NB4 (cell line): ENCODE results near the gene GGT5.

Experiments
- DNase-seq: peaks from one replicate; pipeline ENCODE4 v3.0.0; 2010; ENCODE audit warnings: low read depth
- H3K4me3 ChIP-seq: one replicate; pipeline ENCODE4 v1.5.1; 2011; ENCODE audit warnings: mild to moderate bottlenecking, low read depth, low read length, moderate library complexity
- CTCF ChIP-seq: IDR thresholded peaks from one replicate; pipeline ENCODE4 v1.5.1; 2012; ENCODE audit warnings: low read depth, low read length
- MAX ChIP-seq: IDR thresholded peaks from 2 replicates; pipeline ENCODE4 v1.6.1; 2011; ENCODE audit warnings: low read depth, low read length
- MYC ChIP-seq: IDR thresholded peaks from 2 replicates; pipeline ENCODE4 v1.6.1; 2011; ENCODE audit warnings: low read depth, low read length
- POLR2A ChIP-seq: IDR thresholded peaks from 2 replicates; pipeline ENCODE4 v1.6.1; 2011; ENCODE audit warnings: mild to moderate bottlenecking; ENCODE audit not compliant: insufficient read length; ENCODE audit errors: extremely low read depth

GGT5 gene

GRCh38 chr22:24209687-24210086, 35.2 kb downstream of the GGT5 start:
- TF ChIP-seq MAX (no peak), MYC (no peak), POLR2A (no peak), CTCF (no peak)
- no peak for DNase-seq
- H3K4me3 ChIP-seq = no peak overlapping the region

DNA sequence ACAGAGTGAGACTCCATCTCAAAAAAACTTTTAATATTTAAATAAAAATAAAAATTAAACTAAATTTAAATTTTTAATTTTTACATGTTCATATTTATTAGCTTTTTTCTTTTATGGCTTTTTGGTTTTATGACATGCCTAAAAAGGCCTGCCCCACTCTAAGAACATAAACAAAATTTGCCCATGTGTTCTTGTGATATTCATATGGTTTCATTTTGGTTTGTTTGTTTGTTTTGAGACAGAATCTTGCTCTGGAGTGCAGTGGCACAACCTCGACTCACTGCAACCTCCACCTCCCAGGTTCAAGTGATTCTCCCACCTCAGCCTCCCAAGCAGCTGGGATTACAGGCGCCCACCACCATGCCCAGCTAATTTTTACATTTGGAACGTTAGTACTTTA, 35.9 kb downstream of the GGT5 start:
- no peak for DNase-seq
- H3K4me3 ChIP-seq = no peak overlapping the region
- TF ChIP-seq MYC = no peak
- no peak for TF ChIP-seq CTCF
- no peak for TF ChIP-seq POLR2A
- no peak for TF ChIP-seq MAX

GRCh38 chr22:24208012-24208749, 36.7 kb downstream of the GGT5 start:
- TF ChIP-seq MYC (no peak), MAX (no peak), POLR2A (no peak), CTCF (no peak)
- H3K4me3 ChIP-seq = peak overlapping the region; percentile 38
- DNase-seq = peak; percentile 88

GRCh38 chr22:24207264-24208011, 37.4 kb downstream of the GGT5 start:
- peak overlapping the region; percentile 38 for H3K4me3 ChIP-seq
- TF ChIP-seq MAX (no peak), POLR2A (no peak), MYC (no peak), CTCF (no peak)
- no peak for DNase-seq

GRCh38 chr22:24206460-24207263, 38.2 kb downstream of the GGT5 start:
- DNase-seq = peak; percentile 88
- H3K4me3 ChIP-seq = peak overlapping the region; percentile 38
